Endothelial cell of hepatic sinusoid (primary cell): ENCODE results near the gene UGT2B17.
"Not testable (repeated sequence)": the region's sequence is repeated elsewhere in the genome, so short reads cannot be mapped to it uniquely, and the experiment has no call there.

Source experiments
- in situ Hi-C: cut with HindIII; loops from 2 replicates; pipeline ENCODE4 v1.10.0; 2017; ENCODE audit warnings: low sequenced_read_pairs

Gene UGT2B17

GRCh38 chr4:68569466-68570121 lies 6.5 kb downstream of the UGT2B17 start:
- in situ Hi-C loops: no loop called here

- in situ Hi-C loops: not testable (repeated sequence)
Observed at GRCh38 chr4:68569036-68569435, 7.1 kb downstream of the UGT2B17 start.

- in situ Hi-C loops: not testable (repeated sequence)
Observed at GRCh38 chr4:68568535-68568934, 7.6 kb downstream of the UGT2B17 start.

- in situ Hi-C loops: not testable (repeated sequence)
Observed at GRCh38 chr4:68566364-68566763, 9.8 kb downstream of the UGT2B17 start.

- in situ Hi-C loops: not testable (repeated sequence)
Observed at GRCh38 chr4:68565082-68565481, 11.0 kb downstream of the UGT2B17 start.

GRCh38 chr4:68560364-68561070 lies 15.6 kb downstream of the UGT2B17 start:
- in situ Hi-C loops: not testable (repeated sequence)

GRCh38 chr4:68553830-68554229 lies 22.3 kb downstream of the UGT2B17 start:
- in situ Hi-C loops: not testable (repeated sequence)

GRCh38 chr4:68552818-68553811 lies 23.0 kb downstream of the UGT2B17 start:
- in situ Hi-C loops: not testable (repeated sequence)

- in situ Hi-C loops: not testable (repeated sequence)
Observed at GRCh38 chr4:68542742-68543141, 33.4 kb downstream of the UGT2B17 start.

GRCh38 chr4:68536375-68536774 lies 39.7 kb downstream of the UGT2B17 start:
- in situ Hi-C loops: no loop called here

GRCh38 chr4:68535974-68536373 lies 40.1 kb downstream of the UGT2B17 start:
- in situ Hi-C loops: no loop called here

GRCh38 chr4:68522232-68522631 lies 53.9 kb downstream of the UGT2B17 start:
- in situ Hi-C loops: not testable (repeated sequence)

- in situ Hi-C loops: no loop called here
Observed at GRCh38 chr4:68520985-68521384, 55.1 kb downstream of the UGT2B17 start.

GRCh38 chr4:68518889-68519288 lies 57.2 kb downstream of the UGT2B17 start:
- in situ Hi-C loops: no loop called here

GRCh38 chr4:68505452-68505851 lies 70.7 kb downstream of the UGT2B17 start:
- in situ Hi-C loops: not testable (repeated sequence)

GRCh38 chr4:68504836-68505235 lies 71.3 kb downstream of the UGT2B17 start:
- in situ Hi-C loops: not testable (repeated sequence)

GRCh38 chr4:68503462-68503861 lies 72.7 kb downstream of the UGT2B17 start:
- in situ Hi-C loops: not testable (repeated sequence)

- in situ Hi-C loops: loop anchor here (25.0 kb wide), 1 partner anchor 663 kb away; no protein-coding TSS in a partner anchor
Observed at GRCh38 chr4:68499021-68499420, 77.1 kb downstream of the UGT2B17 start.

- in situ Hi-C loops: loop anchor here (25.0 kb wide), 1 partner anchor 664 kb away; no protein-coding TSS in a partner anchor
Observed at GRCh38 chr4:68498413-68499007, 77.6 kb downstream of the UGT2B17 start.

- in situ Hi-C loops: loop anchor here (25.0 kb wide), 1 partner anchor 668 kb away; no protein-coding TSS in a partner anchor
Observed at GRCh38 chr4:68494688-68495087, 81.4 kb downstream of the UGT2B17 start.
